Stimulated activated CD4-positive, alpha-beta T cell treated with anti-CD3 and anti-CD28 coated beads, Interleukin-1b, Interleukin-23, amount 100 ng/mL, for 1 hour (primary cell): ENCODE measurements around the gene SH3GL3.
A peak's percentile ranks its signal among the peaks of the same experiment; 100 is the strongest.

Experiments used
- DNase-seq, 2 donors: peaks; one replicate each; pipeline ENCODE4 v3.0.0-alpha.2; 2020; ENCODE audit warnings: low read depth in 2 of 2

SH3GL3 gene

GRCh38 chr15:83503595-83504364, 56.6 kb downstream of the SH3GL3 start:
- no peak for DNase-seq

DNA sequence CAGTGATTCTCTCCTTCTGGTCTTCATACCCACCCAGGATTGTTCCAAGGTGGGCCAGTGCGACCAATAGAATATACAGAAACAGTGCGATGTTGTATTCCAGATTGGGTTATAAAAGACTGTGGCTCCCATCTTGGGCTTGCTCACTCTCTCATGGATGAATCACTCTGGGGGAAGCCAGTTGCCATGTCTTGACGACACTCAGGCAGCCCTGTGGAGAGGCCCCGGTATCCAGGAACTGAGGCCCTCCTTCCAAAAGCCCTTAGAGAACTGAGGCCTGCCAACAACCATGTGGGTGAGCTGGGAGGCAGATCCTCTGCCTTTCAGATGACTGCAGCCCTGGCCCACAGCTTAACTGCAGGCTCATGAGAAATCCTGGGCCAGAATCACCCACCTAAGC, 57.2 kb downstream of the SH3GL3 start:
- no peak for DNase-seq

DNA sequence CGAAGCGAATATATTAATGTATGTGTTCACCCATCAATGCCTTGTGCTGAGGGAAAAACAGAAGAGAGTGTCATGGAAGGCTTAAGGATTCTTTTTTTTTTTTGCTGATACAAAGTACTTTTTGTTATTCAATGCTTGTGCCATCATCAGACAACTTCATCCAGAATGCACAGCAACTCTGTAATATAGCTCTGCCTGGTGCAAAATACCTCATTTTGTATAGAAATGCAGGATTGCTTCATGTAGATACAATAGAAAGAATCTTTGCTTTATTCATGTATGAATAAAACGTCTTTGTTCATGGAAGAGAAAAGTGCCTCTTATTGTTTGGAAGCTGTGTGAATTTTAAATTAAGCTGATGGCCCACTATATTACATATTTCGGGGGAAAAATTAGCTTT, 62.9 kb downstream of the SH3GL3 start:
- no peak for DNase-seq

- no peak for DNase-seq
Observed at GRCh38 chr15:83512459-83512858, 65.3 kb downstream of the SH3GL3 start.

DNA sequence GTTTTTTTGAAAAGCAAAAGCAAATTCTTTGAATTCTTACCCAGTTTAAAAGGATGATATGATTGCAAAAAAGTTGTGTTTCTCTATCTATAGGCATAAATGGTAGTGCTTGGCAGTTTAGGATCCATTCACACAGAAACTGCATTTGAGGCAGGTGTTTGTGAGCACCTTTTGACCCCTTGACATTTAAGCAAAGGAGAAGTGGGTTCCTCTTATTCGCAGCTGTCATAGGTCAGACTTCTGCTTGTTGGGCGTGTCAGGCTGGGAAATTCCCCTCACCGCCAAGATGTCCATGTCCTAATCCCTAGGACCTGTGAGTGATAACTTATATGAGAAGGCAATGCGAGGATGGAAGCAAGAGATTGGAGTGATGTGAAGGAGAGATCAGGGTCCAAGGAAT, 67.4 kb downstream of the SH3GL3 start:
- no peak for DNase-seq

DNA sequence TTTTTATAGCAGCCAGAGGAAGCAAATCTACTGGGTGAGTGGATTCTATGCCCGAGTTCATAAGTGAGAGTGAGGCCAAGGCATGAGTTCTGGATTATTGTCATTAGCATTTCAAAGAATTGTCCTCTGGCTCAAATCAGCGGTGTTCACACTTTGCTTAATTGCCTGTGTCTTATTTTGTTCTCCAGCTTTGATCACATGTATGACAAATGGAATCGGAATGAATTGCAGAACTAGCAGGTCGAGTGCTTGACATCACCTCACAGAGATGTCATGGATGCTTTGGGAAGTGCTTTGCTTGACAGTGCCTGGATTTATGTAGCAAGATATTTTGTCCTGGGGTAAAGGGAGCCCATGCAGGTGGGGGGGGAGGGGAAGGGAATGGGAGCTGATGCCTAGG, 68.0 kb downstream of the SH3GL3 start:
- DNase-seq, result no peak

DNA sequence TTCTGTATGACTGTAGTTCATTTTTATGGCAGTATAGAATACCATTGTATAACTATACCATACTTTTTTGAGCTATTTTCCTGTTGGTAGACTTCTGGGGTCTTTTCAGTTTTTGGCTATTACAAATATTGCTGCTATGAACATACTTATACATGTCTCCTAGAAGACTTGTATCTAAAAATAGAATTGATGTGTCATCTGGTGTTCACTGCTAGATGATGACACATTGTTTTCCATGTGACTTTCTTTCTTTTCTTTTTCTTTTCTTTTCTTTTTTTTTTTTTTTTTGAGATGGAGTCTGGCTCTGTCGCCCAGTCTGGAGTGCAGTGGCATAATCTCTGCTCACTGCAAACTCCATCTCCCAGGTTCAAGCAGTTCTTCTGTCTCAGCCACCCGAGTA, 69.8 kb downstream of the SH3GL3 start:
- DNase-seq, result no peak

DNA sequence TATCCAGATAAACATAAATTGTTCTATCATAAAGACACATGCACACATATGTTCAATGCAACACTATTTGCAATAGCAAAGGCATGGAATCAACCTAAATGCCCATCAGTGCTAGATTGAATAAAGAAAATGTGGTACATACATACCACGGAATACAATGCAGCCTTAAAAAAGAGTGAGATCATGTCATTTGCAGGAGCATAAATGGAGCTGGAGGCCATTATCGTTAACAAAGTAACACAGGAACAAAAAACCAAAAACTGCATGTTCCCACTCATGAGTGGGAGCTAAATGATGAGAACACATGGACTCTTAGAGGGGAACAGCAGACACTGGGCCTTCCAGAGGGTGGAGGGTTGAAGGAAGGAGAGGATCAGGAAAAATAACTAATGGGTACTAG, 79.2 kb downstream of the SH3GL3 start:
- DNase-seq, result no peak

DNA sequence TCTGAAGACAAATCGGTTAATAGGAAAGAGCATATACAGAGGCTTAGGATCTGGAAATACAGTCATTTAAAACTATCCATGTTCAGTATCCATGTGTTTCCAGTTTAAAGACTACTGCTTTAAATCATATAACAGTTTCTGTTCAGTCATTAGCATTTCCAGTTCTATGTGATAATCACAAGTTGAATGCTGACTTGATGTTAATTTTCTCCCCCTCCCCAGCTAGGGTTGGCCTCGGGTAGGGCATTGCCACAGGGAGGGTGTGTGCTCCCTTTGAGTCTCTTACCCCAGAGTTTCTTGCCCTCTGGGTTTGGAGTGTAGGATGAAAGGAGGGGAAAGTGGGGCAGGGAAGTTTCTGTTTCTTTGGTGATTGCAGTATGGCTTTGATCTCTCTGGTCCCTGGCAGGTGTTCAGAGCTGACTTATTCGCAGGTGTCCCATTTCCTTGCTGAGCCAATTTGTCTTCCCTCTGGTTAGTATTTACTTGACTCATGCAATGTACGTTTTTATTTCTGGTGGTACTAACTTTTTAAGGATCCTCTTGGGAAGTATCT, 86.3 kb downstream of the SH3GL3 start:
- no peak for DNase-seq

DNA sequence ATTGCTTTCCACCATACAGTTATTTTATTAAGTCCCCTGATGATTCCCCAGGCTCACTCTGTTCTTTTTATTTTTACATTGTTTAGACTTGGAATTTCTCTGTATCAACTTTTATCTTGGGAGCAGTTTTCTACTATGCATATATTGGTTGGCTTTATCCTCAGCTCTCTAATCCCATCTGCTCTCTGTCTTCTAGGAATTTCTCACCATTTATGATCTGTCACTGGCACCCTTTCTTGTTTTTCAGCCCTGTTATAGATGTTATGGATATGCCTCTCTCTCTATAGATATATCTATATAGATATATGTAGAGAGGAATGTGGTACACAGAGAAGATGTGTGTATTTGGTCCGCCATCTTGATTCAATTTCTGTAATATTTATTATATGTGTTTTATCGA, 90.5 kb downstream of the SH3GL3 start:
- no peak for DNase-seq

GRCh38 chr15:83538682-83539081, 91.5 kb downstream of the SH3GL3 start:
- no peak for DNase-seq

GRCh38 chr15:83545804-83546511, 98.8 kb downstream of the SH3GL3 start:
- no peak for DNase-seq

GRCh38 chr15:83546512-83546888, 99.4 kb downstream of the SH3GL3 start:
- no peak for DNase-seq

- no peak for DNase-seq
Observed at GRCh38 chr15:83547168-83547567, 100.0 kb downstream of the SH3GL3 start.

GRCh38 chr15:83549623-83550022, 102.5 kb downstream of the SH3GL3 start:
- DNase-seq, result no peak

- no peak for DNase-seq
Observed at GRCh38 chr15:83554558-83554957, 107.4 kb downstream of the SH3GL3 start.

DNA sequence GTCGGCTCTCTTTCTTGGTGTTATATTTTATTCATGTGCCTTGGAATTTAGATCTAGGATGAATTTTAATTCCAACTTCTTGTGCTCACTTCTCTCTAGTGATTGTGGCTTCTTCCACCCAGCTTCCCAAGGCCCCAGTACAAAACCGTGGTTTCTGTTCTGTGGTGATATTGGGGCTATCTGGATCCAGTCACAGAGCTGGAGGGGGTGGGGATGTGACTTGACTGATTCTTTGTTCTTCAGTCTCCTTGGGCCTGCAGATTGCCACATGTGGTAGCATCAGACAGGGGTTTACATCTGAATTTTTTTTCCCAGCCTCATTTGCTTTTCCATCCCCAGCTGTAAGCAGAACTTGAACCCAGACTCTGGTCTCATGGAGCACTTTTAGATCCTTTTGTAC, 108.2 kb downstream of the SH3GL3 start:
- DNase-seq, result no peak

DNA sequence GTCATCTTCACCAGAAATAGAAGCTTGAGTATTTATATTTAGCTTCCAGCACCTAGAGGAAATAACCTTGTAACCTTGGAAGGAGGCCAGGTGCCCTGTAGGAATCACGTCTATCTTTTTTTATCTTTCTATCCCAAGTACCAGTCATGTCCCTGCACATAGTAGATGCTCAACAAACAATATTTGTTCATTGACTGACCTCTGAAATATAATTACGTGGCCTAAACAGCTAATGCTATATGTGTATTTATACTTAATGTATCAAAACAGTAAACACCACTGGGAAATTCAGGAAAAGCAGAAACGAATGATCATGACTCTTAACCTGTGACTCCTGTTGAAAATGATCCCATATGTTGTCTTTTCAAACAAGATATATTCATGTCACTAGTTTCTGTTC, 108.9 kb downstream of the SH3GL3 start:
- DNase-seq, result no peak

DNA sequence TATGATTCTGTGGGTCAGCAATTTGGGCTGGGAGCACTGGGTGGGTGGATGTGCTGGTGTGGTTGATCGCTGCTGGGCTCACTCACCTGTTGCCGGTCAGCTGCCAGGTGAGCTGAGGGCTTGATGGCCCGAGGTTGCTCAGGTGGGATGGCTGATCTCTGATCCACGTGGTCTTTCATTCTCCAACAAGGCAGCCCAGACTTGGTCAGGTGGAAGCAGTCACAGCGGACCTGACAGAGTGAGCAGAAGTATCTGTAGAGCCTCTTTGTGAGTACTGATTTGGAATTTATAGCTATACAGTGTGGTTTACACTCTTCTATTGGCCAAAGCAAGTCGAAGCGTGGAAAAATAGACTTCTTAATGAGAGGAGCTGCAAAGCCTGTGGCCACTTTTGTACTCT, 109.6 kb downstream of the SH3GL3 start:
- DNase-seq, result no peak

DNA sequence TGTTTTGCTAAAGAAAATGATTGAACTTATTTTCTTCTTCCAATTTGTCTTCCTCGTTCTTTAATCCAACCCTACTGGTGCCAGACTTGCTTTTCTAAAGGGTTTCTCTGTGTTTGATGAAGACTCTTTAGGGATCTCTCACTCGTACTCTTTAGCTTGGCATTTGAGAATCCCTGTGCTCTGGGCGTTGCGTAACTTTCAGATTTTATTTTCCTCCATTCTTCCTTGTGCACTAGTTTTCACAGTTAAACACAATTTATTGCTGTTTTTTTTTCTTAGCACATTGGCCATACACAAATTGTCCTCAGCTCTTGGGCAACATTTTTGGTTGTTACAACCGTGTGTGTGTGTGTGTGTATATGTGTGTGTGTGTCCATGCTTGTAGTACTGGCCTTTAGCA, 111.0 kb downstream of the SH3GL3 start:
- no peak for DNase-seq

DNA sequence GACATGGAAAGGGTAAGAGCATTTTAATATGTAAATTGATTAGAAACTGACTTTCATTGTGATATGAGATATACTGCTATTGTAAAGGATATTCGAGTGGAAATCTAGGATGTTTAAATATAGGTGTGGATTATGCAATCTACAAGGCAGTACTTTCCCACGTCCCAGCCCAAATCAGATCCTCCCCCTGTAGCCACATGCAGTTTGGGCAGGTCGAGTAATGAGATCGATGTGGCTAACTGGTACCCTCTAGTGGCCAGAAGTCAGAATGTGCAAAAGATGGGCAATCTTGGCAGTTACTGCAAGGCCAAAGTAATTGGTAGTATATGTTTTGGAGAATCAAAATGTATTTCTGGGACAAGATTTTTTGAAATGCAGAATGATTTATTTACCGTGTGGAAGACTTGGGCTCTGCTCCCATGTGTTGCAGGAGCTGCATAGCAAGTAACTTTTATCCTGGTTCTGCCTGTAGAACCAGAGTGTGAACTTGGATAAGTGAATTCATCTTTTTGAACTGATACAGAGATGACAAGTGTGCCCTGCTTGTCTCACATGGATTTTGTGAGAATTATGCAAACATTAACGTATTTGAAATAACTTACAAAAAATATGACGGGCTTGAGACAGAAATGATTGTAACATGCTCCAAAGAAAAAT, 112.3 kb downstream of the SH3GL3 start:
- DNase-seq, result peak in 1 of 2 donors; percentile 4

DNA sequence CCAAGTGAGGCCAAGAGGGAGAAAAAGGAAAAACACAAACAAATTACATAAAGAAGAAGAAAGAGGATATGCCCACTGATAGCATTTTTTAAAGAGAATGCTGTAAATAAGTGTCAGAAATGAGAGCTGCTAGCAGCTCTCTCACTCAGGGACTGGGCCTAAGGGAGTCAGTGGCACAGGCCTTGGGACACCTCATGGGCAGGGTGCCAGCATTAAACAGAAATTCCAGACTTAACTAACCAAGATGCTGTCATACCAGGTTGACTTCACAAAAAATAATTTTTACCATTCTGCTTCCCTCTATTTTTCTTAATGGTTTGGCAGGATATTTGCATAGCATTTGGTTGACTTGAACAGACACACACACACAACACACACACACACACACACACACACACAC, 114.5 kb downstream of the SH3GL3 start:
- DNase-seq, result no peak

- no peak for DNase-seq
Observed at GRCh38 chr15:83565138-83565537, 118.0 kb downstream of the SH3GL3 start.
